ENCODE results near the gene RERE. TPM values are rescaled to one million over a fixed set of nuclear protein-coding genes. Genes with fewer than 3 reads are reported as not detected.
A peak's percentile ranks its signal among the peaks of the same experiment; 100 is the strongest.

The RERE gene
- total RNA-seq, 4 donors from 2014 or later, result 86.4 to 111 (median 103) TPM

DNA sequence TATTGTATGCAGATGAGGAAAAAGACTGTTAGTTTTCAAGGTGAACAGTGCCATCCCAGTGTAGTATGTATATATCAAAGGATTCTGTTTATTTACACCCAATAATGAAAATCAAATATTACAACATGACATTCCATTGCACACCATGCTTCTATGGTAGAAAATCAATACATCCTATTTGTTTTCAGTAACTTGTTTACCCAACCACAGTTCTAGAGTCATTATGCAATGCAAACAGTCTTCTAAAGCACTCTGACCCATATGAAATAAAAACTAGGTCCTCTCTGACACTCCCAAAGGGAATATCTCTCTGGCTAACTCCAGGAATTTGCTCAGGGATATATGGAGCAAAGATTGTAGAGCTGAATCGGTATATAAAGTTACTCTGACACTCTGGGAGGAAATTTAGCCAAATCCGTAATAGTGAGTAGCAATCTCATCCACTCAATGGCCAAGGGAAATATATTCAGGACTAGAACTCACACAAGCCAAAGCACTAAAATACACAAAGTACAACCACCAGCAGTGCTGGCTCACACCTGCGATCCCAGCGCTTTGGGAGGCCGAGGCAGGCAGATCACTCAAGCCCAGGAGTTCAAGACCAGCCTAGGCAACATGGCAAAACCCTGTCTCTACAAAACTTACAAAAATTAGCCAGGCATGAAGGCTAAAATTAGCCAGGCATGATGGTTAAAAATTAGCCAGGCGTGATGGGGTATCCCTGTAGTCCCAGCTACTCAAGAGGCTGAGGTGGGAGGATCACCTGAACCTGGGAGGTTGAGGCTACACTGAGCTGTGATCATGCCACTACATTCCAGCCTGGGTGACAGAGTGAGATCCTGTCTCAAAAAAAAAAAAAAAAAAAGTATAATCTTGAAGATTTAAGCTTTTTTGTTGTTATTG is 75.2 kb downstream of the RERE start:
- H3K4me1 ChIP-seq, result peaks cover 0 to 14% (median 0%) of the 10 kb centered on the region in 4 donors
- peaks cover 0 to 5% (median 0%) of the 10 kb centered on the region in 3 donors for H3K36me3 ChIP-seq
- WGBS, 2 donors, result 88 to 90% methylated on average over 6 of the region's 6 CpGs
- H3K4me3 ChIP-seq, result no peak overlapping the region
- no peak for TF ChIP-seq EP300 (IDR thresholded peaks at IDR 0.05)
- TF ChIP-seq POLR2A (IDR thresholded peaks at IDR 0.05), result no peak
- TF ChIP-seq, protein P1, sequence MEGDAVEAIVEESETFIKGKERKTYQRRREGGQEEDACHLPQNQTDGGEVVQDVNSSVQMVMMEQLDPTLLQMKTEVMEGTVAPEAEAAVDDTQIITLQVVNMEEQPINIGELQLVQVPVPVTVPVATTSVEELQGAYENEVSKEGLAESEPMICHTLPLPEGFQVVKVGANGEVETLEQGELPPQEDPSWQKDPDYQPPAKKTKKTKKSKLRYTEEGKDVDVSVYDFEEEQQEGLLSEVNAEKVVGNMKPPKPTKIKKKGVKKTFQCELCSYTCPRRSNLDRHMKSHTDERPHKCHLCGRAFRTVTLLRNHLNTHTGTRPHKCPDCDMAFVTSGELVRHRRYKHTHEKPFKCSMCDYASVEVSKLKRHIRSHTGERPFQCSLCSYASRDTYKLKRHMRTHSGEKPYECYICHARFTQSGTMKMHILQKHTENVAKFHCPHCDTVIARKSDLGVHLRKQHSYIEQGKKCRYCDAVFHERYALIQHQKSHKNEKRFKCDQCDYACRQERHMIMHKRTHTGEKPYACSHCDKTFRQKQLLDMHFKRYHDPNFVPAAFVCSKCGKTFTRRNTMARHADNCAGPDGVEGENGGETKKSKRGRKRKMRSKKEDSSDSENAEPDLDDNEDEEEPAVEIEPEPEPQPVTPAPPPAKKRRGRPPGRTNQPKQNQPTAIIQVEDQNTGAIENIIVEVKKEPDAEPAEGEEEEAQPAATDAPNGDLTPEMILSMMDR (IDR thresholded peaks at IDR 0.05), result no peak
- no peak overlapping the region for H3K27ac ChIP-seq
- DNase-seq (ENCODE audit: low spot score in 2 of 2), result no peak
- peaks cover 0 to 7% (median 0%) of the 10 kb centered on the region in 4 donors for H3K9me3 ChIP-seq
- H3K27me3 ChIP-seq, result no peaks in the 10 kb centered on the region

DNA sequence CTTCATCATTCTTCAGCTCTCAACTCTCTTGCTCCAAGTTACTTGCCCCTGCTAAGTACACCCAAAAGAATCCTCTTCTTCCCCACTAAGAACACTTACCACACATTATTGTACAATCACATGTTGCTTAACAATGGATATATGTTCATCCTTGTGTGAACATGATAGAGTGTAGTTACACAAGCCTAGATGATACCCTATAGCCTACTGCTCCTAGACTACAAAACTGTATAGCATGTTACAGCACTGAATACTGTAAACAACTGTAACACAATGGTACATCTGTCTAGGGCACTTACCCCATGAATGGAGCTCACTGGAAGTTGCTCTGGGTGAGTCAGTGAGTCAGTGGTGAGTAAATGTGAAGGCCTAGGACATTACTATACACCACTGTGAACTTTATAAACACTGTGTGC is 77.4 kb downstream of the RERE start:
- no peak for DNase-seq (ENCODE audit: low spot score in 2 of 2)
- Histone ChIP-seq H3K9me3 (peaks cover 0 to 7% (median 0%) of the 10 kb centered on the region in 4 donors), H3K27me3 (no peaks in the 10 kb centered on the region), H3K4me3 (no peak overlapping the region), H3K27ac (peak overlapping the region in 2 of 4 donors; percentile 14 to 39), H3K4me1 (peaks cover 0 to 22% (median 0%) of the 10 kb centered on the region in 4 donors), H3K36me3 (peaks cover 0 to 5% (median 0%) of the 10 kb centered on the region in 3 donors)
- TF ChIP-seq, protein P1 (IDR thresholded peaks at IDR 0.05), result no peak
- TF ChIP-seq EP300 (IDR thresholded peaks at IDR 0.05) (no peak), POLR2A (IDR thresholded peaks at IDR 0.05) (no peak)

DNA sequence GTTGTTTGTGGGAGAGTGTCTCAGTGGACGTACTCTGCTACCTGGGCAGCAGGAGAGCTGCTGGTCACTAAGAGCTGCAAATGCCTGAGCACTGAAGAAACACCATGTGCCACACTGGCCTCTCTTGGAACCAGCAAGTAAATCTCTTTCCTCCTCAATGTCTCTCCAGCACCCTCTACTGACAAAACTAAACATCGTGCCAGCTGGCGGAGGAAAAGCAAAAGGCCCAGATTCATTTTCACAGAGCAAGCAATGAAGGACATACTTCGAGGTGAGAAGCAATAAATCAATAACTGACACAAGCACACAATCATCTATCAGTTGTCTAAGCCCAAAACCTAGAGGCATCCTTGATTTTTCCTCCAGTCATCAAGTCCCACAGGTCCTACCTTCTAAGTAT is 78.1 kb downstream of the RERE start:
- WGBS, 2 donors, result 95 to 97% methylated on average over 4 of the region's 4 CpGs
- Histone ChIP-seq H3K9me3 (peaks cover 0 to 7% (median 0%) of the 10 kb centered on the region in 4 donors), H3K27ac (peak overlapping the region in 1 of 4 donors; percentile 39), H3K36me3 (peaks cover 0 to 5% (median 0%) of the 10 kb centered on the region in 3 donors), H3K27me3 (no peaks in the 10 kb centered on the region), H3K4me3 (no peak overlapping the region), H3K4me1 (peaks cover 0 to 22% (median 0%) of the 10 kb centered on the region in 4 donors)
- DNase-seq (ENCODE audit: low spot score in 2 of 2), result no peak
- TF ChIP-seq, protein P1 (IDR thresholded peaks at IDR 0.05), result no peak
- TF ChIP-seq POLR2A (IDR thresholded peaks at IDR 0.05) (no peak), EP300 (IDR thresholded peaks at IDR 0.05) (no peak)

DNA sequence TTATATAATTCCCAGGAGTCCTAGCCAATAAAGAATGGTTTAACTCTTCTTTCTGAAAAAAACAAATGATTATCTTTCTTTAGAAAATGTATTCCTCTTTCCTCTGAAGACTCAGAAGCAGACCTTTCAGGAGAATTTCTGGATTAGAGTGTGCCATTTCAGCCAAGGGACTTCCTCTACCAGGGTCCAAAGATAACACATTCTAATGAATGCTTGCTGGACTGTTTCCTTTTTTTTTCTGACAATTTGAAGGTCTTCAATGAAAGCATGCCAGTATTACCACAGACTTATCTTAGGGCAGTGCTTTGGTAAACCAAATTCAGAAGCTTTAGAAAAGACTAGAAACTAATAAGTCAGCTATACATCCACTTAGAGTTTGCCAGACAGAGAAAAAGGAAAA is 80.5 kb downstream of the RERE start:
- H3K27me3 ChIP-seq, result no peaks in the 10 kb centered on the region
- peak overlapping the region in 1 of 4 donors; percentile 21 for H3K27ac ChIP-seq
- peaks cover 0 to 7% (median 0%) of the 10 kb centered on the region in 4 donors for H3K9me3 ChIP-seq
- H3K36me3 ChIP-seq, result peaks cover 0 to 5% (median 0%) of the 10 kb centered on the region in 3 donors
- no peak overlapping the region for H3K4me3 ChIP-seq
- H3K4me1 ChIP-seq, result peaks cover 0 to 22% (median 0%) of the 10 kb centered on the region in 4 donors
- no peak for TF ChIP-seq POLR2A (IDR thresholded peaks at IDR 0.05)
- no peak for TF ChIP-seq EP300 (IDR thresholded peaks at IDR 0.05)
- TF ChIP-seq, protein P1 (IDR thresholded peaks at IDR 0.05), result no peak
- DNase-seq (ENCODE audit: low spot score in 2 of 2), result no peak

DNA sequence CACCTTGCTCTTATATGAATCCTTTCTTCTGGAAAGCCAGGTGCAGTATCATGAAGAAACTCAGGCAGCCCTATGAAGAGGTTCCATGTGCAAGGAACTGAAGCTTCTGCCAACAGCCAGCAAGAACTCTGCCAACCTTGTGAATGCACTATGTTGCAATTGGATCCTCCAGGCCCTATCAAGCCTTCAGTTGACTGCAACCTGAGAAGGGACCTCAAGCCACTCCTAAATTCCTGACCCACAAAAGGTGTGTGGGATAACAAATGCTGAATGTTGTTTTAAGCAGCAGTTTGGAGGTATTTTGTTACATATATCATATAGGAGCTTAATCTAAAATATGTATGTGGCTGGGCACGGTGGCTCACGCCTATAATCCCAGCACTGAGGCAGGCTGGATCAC is 84.0 kb downstream of the RERE start:
- H3K27me3 ChIP-seq, result no peaks in the 10 kb centered on the region
- TF ChIP-seq EP300 (IDR thresholded peaks at IDR 0.05), result no peak
- TF ChIP-seq POLR2A (IDR thresholded peaks at IDR 0.05), result no peak
- TF ChIP-seq, protein P1 (IDR thresholded peaks at IDR 0.05), result no peak
- H3K9me3 ChIP-seq, result peaks cover 0 to 8% (median 0%) of the 10 kb centered on the region in 4 donors
- no peaks in the 10 kb centered on the region for H3K36me3 ChIP-seq
- no peak overlapping the region for H3K27ac ChIP-seq
- H3K4me3 ChIP-seq, result no peak overlapping the region
- WGBS, 2 donors, result 97% methylated on average over 2 of the region's 2 CpGs
- no peak for DNase-seq (ENCODE audit: low spot score in 2 of 2)
- H3K4me1 ChIP-seq, result peaks cover 0 to 24% (median 0%) of the 10 kb centered on the region in 4 donors
